DMS53 (cell line): ENCODE measurements around the gene WASHC4.

Source experiments
- DNase-seq: peaks from one replicate; lab custom pipeline; 2025; lab: John Stamatoyannopoulos, UW

WASHC4 gene

GRCh38 chr12:105107494-105108371 is at the start of gene WASHC4:
Gene WASHC4 (plus strand): TSS chr12:105107731. CDS start chr12:105107801, 70 bp downstream.
- peak; percentile 98 for DNase-seq

GRCh38 chr12:105060715-105061378 is 46.7 kb upstream of the WASHC4 start:
- peak; percentile 77 for DNase-seq

GRCh38 chr12:105064564-105065178 is 42.9 kb upstream of the WASHC4 start:
- no peak for DNase-seq

GRCh38 chr12:105067511-105068031 is 40.0 kb upstream of the WASHC4 start:
- DNase-seq = no peak

GRCh38 chr12:105069936-105070702 is 37.4 kb upstream of the WASHC4 start:
- no peak for DNase-seq

GRCh38 chr12:105071981-105072380 is 35.5 kb upstream of the WASHC4 start:
- DNase-seq = no peak

- DNase-seq = no peak
Measured at GRCh38 chr12:105072888-105073488, 34.5 kb upstream of the WASHC4 start.

GRCh38 chr12:105076098-105076497 is 31.4 kb upstream of the WASHC4 start:
- no peak for DNase-seq

- no peak for DNase-seq
Measured at GRCh38 chr12:105076913-105077312, 30.6 kb upstream of the WASHC4 start.

- DNase-seq = no peak
Measured at GRCh38 chr12:105077435-105077834, 30.1 kb upstream of the WASHC4 start.

GRCh38 chr12:105078712-105079570 is 28.6 kb upstream of the WASHC4 start:
- DNase-seq = no peak

- DNase-seq = no peak
Measured at GRCh38 chr12:105083031-105083430, 24.5 kb upstream of the WASHC4 start.

- DNase-seq = peak; percentile 47
Measured at GRCh38 chr12:105083551-105084105, 23.9 kb upstream of the WASHC4 start.

GRCh38 chr12:105084251-105085250 is 23.0 kb upstream of the WASHC4 start, which contains the start of gene ALDH1L2:
Gene ALDH1L2 (minus strand): TSS chr12:105084458. CDS start chr12:105084436, 22 bp downstream.
- DNase-seq = peak; percentile 76

- DNase-seq = no peak
Measured at GRCh38 chr12:105085501-105085900, 22.0 kb upstream of the WASHC4 start.

GRCh38 chr12:105089817-105090216 is 17.7 kb upstream of the WASHC4 start:
- no peak for DNase-seq

- DNase-seq = no peak
Measured at GRCh38 chr12:105090361-105090760, 17.2 kb upstream of the WASHC4 start.

- no peak for DNase-seq
Measured at GRCh38 chr12:105091476-105092206, 15.9 kb upstream of the WASHC4 start.
